ENCODE data around the gene JCAD.

Gene JCAD

GRCh38 chr10:30091136-30091535 is 31.8 kb upstream of the JCAD start:
- no peak for TF ChIP-seq ZNF274 (IDR thresholded peaks at IDR 0.05; ENCODE audit: low read depth, low read length)
- H3K4me3 ChIP-seq (ENCODE audit: low read length), result no peak overlapping the region

GRCh38 chr10:30088178-30088577 is 28.8 kb upstream of the JCAD start:
- no peak overlapping the region for H3K4me3 ChIP-seq (ENCODE audit: low read length)
- no peak for TF ChIP-seq ZNF274 (IDR thresholded peaks at IDR 0.05; ENCODE audit: low read depth, low read length)

GRCh38 chr10:30083934-30084333 is 24.5 kb upstream of the JCAD start:
- H3K4me3 ChIP-seq (ENCODE audit: low read length), result no peak overlapping the region
- TF ChIP-seq ZNF274 (IDR thresholded peaks at IDR 0.05; ENCODE audit: low read depth, low read length), result no peak

GRCh38 chr10:30081182-30081581 is 21.8 kb upstream of the JCAD start:
- TF ChIP-seq ZNF274 (IDR thresholded peaks at IDR 0.05; ENCODE audit: low read depth, low read length), result no peak
- no peak overlapping the region for H3K4me3 ChIP-seq (ENCODE audit: low read length)

- H3K4me3 ChIP-seq (ENCODE audit: low read length), result no peak overlapping the region
- TF ChIP-seq ZNF274 (IDR thresholded peaks at IDR 0.05; ENCODE audit: low read depth, low read length), result no peak
Measured at GRCh38 chr10:30080161-30080560, 20.8 kb upstream of the JCAD start.

GRCh38 chr10:30079408-30079807 is 20.0 kb upstream of the JCAD start:
- H3K4me3 ChIP-seq (ENCODE audit: low read length), result no peak overlapping the region
- no peak for TF ChIP-seq ZNF274 (IDR thresholded peaks at IDR 0.05; ENCODE audit: low read depth, low read length)

GRCh38 chr10:30075481-30075880 is 16.1 kb upstream of the JCAD start:
- no peak overlapping the region for H3K4me3 ChIP-seq (ENCODE audit: low read length)
- TF ChIP-seq ZNF274 (IDR thresholded peaks at IDR 0.05; ENCODE audit: low read depth, low read length), result no peak

- no peak overlapping the region for H3K4me3 ChIP-seq (ENCODE audit: low read length)
- no peak for TF ChIP-seq ZNF274 (IDR thresholded peaks at IDR 0.05; ENCODE audit: low read depth, low read length)
Measured at GRCh38 chr10:30074933-30075332, 15.5 kb upstream of the JCAD start.

GRCh38 chr10:30074090-30074489 is 14.7 kb upstream of the JCAD start:
- H3K4me3 ChIP-seq (ENCODE audit: low read length), result no peak overlapping the region
- TF ChIP-seq ZNF274 (IDR thresholded peaks at IDR 0.05; ENCODE audit: low read depth, low read length), result no peak

GRCh38 chr10:30073767-30074060 is 14.3 kb upstream of the JCAD start:
- no peak for TF ChIP-seq ZNF274 (IDR thresholded peaks at IDR 0.05; ENCODE audit: low read depth, low read length)
- H3K4me3 ChIP-seq (ENCODE audit: low read length), result no peak overlapping the region

- no peak for TF ChIP-seq ZNF274 (IDR thresholded peaks at IDR 0.05; ENCODE audit: low read depth, low read length)
- no peak overlapping the region for H3K4me3 ChIP-seq (ENCODE audit: low read length)
Measured at GRCh38 chr10:30073045-30073766, 13.8 kb upstream of the JCAD start.

GRCh38 chr10:30072068-30072467 is 12.7 kb upstream of the JCAD start:
- no peak for TF ChIP-seq ZNF274 (IDR thresholded peaks at IDR 0.05; ENCODE audit: low read depth, low read length)
- H3K4me3 ChIP-seq (ENCODE audit: low read length), result no peak overlapping the region

- no peak overlapping the region for H3K4me3 ChIP-seq (ENCODE audit: low read length)
- TF ChIP-seq ZNF274 (IDR thresholded peaks at IDR 0.05; ENCODE audit: low read depth, low read length), result no peak
Measured at GRCh38 chr10:30070001-30070685, 10.8 kb upstream of the JCAD start.

GRCh38 chr10:30068492-30069223 is 9.3 kb upstream of the JCAD start:
- no peak for TF ChIP-seq ZNF274 (IDR thresholded peaks at IDR 0.05; ENCODE audit: low read depth, low read length)
- no peak overlapping the region for H3K4me3 ChIP-seq (ENCODE audit: low read length)

GRCh38 chr10:30063099-30063498 is 3.7 kb upstream of the JCAD start:
- H3K4me3 ChIP-seq (ENCODE audit: low read length), result no peak overlapping the region
- no peak for TF ChIP-seq ZNF274 (IDR thresholded peaks at IDR 0.05; ENCODE audit: low read depth, low read length)

Data from GM08714 (cell line).